Activated T-cell treated with anti-CD3 and anti-CD28 coated beads for 48 hours (primary cell): ENCODE data around the gene GCN1.

Experiments
- DNase-seq: peaks from one replicate; pipeline ENCODE4 v3.0.0-alpha.2; 2020; ENCODE audit warnings: low read depth

Gene GCN1

DNA sequence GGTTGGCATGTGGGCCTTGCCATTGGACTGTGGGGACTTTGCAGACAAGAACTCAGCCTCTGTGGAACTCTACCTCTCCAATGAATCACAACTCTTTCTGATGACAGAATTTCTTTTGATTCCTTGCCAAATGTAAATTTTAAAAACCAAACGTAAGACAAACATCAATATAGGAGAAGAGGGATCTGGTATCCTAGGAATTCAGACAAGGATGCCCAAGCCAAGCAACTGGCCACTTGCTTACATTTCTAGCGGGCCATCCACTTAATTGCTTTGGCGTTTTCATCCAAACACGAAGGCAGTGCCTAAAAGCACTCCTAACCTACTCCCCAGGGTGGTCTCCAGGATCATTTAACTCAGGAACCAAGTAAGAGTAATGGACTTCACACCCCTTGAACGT, 54.6 kb downstream of the GCN1 start:
- DNase-seq: no peak

DNA sequence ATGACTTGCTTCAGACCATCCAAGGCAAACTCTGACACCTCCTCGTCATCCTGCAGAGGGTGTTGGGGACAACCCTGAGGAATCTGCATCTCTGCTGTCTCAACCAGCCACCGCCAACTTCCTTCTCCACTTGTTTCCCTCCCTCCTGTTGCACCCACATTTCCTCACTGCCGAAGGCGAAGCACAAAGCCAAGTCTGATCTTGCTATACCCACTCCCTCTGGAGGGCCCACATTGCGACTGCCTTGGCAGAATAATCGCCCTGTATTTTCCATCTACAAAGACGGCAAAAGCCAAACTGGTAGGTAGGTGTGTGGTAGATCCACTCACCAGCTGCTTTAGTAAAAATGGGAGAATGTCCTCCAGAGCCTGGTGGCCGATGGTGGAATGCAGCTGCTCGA, 56.1 kb downstream of the GCN1 start:
- DNase-seq: no peak

DNA sequence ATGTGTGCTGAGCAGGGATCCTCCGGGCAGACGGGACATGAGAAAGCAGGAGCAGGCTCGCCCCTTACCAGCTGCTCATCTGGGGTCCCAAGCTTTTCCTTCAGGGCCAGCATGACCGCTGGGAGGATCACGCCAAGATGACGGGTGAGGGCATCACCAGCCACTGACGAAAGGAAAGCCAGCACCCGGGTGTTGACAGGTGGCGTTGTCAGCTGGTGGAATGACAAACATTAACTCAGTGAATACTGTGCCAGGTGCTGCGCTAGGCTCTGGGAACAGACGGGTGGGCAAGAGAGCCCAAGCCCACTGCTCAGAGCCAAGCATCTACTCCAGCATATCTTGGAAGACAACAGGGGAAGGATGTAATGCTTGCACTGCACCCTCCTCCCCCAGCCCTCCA, 56.7 kb downstream of the GCN1 start:
- DNase-seq: no peak

DNA sequence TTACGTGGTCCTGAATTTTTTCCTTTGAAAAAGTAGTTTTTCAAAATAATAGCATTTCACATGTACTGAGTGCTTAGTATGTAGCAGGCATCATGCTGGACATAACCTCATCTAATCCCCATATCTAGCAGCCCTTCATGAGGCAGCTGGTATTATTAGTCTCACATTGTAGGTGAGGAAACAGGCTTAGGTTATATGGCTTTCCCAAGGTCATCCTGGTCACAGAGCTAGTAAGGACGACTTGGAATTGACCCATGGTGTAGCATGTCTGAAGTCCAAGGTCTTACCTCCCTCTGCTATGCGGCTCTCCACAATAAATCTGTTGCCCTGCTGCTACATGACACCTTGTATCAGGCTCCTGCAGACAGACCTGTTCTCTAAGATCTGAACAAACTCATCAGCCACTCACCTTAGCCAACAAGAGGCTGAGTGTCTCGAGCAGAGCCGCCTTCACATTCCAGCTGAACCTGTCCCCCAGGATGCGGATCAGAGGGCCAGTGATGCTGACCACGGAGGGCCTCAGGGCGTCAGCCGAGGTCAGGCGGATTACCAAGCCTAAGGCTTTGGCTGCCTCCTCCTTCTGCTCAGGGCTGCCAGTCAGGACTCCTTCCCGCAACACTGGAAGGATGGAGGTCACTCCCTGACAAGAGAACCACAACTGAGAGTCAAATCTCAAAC, 58.3 kb downstream of the GCN1 start:
- DNase-seq: no peak

DNA sequence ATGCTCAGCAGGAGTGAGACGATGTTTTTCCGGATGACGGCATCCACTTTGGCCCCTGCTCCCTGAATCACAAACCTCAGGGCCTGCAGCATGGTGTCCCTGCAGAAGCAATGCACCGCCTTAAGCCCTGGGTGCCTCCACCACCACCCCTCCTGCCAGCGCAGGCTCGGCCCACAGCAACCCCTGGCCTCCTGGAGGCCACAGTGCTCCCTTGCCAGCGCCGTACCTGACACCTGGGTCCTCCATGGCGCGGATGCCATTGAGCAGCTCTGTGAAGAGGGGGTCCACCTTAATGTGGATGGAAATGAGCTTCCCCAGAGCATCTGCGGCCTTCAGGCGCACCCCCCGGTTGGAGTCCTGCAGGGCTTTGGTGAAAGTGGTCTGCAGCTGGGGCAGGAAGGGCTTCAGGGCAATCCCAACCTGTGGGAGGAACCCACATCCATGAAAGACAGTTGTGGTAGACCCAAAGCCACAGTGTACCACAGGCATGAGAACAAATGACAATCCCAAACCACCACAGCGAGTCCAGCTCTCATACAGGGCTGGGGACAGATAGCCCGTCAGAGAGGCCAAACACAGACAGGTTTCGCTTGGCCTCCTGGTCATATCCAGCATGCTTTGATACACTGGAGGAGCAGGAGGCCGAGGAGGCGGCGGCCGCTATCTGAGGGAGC, 60.1 kb downstream of the GCN1 start:
- DNase-seq: no peak

DNA sequence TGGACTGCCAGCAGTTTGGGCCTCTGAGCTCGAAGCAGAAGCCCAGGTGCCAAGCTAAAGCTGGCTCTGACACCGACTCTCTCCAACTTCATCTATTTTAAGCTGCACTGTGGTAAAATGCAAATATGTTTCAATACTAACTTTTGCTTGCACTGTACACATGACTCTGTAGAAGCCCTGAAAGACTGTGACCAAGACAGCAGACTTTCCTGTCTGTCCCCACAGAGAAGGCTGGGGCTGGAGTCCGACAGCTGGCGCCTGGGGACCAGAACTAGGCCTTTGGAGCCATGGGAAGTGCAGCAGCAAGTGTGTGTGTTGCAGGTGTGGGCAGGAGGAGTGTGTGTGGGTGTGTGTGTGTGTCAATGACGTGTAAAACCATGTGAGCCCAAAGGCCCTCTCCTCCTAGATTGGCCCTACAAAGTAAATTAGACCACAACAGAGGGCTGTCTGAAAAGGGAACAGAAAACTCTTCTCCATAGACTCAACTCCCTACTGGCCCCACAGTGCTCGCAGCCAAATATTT, 61.6 kb downstream of the GCN1 start:
- DNase-seq: no peak

DNA sequence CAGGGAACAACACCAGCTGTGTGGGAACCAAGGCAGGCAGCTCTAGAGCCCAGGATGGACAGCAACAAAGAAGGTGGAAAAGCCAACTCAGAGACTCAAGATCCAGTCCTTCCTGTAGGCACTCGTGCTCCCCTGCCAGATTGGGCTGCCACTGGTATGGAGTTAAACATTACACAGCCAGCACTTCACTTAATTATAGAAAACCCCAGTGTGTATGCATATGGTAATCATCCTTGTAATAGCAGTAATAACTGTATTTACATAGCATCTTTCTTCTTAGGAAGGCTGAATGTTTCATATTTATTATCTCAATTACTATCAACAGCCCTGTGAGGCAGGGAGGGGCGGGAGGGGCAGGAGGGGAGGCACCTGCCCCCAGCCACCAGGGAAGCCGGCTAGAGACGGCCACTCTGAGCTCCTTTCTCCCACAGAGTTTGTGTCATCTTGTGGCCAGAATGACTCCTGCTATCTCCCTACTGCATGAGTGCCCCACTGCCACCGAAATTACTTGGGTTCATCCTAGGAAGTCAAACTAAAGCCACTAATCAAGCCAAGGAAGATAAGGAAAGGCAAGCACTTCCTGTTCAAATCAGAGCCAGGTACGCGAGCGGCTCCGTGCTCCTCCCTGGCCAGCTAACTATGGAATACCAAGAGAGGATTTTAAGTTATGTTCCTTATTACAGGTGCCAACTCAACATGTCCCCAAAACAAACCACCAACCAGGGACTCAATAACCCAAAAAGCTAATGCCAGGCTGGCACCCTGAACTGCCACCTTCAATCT, 62.3 kb downstream of the GCN1 start:
- DNase-seq: no peak

DNA sequence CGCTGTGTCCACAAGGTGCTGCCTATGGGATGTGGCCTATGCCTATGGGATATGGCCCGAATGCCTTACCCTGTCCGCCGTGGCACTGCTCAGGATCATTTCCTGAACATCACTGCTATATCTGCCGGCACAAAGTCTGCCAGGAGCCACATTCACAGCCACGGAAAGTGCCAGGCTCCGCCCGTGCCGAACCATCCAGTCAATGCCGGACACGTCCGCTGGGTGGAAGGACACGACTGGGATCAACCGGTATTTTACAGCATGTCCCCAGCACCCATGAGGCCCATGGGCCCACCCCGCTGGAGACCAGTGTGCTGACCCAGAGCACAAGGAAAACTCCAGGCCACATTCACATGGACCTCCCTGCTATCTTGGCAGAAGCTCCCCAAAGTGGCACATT, 63.4 kb downstream of the GCN1 start:
- DNase-seq: no peak

DNA sequence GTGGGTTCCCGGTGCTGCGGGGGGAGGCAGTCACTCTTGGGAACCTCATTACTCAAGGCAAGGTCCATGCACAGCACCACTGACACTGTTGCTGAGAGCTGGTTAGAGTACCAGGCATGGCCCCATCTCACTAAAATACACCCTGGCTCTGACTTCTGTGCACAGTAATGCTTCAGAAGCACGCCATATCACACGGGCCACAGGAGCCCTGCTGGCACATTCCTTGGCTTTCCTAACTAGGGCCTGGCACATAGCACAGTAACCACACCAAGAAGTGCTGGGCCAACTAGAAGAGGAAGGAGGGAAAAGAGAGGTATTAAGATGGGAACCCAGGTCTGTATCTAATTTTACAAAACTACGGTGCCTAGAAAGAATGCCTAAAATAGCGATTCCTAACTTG, 64.5 kb downstream of the GCN1 start:
- DNase-seq: no peak

DNA sequence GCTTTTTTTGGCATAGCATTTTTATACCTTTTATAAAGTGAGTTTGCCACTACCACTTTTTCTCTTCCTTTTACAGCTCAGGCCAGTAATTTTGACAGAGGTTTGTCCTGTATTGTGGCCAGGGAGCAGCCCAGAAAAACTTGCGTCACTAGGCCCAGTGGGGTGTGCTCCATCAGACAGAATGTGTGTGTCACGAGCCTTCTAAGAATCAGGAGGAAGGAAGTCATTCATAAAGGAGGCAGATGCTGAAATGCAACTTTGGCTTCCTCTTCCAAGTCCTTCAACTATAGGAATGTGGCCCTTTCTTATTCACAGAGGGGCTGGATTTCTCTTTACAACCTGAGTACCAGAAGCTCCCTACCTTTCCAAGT, 67.9 kb downstream of the GCN1 start:
- no peak for DNase-seq

DNA sequence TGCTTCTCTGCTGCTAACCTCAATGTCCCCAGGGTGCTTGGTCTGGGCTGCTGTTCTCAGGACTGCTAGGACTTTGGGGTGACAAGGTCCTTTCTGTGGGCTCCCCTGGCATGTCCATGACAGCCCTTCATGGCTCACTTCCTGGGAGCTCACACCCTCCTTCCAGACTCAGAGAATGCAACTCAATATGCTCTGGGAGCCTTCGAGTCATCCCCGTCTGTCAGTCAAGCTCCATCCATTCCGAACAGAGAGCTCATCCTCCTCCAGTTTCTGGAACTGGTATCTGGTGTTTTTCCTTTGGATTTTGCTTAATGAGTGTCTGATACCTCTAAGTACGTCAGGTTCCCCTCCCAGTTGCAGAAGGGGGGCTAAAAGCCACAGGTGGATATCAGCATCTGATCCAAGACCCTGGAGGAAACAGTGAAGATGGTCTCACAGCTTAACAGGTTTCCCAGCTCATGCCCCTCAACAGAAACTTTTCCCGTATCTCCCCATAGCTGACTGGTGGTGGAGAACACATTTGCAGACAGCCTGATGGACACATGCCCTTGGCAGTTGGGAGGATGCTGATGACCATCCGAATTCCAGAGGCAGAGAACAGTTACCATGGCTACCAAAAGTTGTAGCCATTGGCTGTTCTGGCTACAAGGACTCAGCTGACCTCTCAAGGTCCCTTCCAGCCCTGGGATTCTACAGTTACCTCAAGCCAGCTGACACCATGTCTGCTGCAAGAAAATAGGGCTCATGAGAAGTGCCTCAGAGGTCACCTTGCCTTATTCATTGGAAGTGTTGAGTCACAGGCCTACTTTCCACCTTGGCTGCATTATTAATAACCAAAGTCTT, 68.5 kb downstream of the GCN1 start:
- DNase-seq: no peak

DNA sequence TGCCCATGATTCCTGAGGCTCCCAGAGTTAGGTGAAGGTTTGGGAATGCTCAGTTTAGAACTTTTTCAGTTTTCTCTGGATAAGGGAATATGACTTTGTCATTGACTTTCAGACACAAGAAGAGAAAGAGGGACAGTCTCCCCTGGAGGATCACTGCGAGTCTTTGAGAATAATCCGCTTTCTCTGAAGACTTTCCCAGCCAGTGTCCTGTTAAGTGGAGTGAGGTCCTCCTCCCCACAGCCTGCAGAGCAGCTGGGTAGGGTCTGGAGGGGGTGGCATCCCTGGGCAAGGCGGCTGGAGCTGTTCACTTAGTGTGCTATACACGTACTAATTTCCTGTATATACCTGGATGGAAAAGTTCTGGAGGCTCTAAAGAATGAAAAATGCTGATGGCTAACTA, 69.5 kb downstream of the GCN1 start:
- no peak for DNase-seq

DNA sequence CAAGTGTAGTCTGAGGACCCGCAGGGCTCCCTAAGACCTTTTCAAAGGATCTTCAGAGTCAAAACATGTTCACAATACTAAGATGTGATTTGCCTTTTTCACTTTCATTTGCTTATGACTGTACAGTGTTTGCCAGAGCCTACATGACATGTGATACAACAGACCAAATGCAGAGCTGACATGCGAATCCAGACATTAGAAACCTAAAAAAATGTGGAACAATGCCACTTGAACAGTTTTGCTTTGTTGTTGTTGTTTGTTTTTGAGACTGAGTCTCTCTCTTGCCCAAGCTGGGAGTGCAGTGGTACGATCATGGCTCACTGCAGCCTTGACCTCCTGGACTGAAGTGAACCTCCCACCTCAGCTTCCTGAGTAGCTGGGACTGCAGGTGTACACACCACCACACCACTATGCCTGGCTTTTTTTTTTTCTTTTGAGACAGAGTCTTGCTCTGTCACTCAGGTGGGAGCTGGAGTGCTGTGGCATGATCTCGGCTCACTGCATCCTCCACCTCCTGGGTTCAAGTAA, 72.7 kb downstream of the GCN1 start:
- no peak for DNase-seq

DNA sequence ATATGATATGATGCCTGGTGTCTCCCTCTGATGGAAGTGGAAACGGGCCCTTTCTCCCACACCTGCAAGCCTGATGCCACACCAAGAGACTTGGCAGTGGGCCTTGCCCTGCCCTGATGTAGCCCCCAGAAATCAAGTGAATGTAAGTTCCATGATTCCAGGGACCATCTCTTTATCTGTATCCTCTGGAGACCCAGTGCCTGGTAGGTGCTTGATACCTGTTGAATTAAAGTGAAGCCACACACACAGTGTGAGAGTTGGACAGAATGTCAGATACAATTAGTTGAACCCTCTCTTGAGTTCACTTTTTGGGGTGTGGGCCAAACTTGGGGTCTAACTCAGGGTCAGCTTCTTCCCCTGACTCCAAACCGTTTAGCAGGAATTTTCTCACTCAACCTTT, 73.2 kb downstream of the GCN1 start:
- no peak for DNase-seq

DNA sequence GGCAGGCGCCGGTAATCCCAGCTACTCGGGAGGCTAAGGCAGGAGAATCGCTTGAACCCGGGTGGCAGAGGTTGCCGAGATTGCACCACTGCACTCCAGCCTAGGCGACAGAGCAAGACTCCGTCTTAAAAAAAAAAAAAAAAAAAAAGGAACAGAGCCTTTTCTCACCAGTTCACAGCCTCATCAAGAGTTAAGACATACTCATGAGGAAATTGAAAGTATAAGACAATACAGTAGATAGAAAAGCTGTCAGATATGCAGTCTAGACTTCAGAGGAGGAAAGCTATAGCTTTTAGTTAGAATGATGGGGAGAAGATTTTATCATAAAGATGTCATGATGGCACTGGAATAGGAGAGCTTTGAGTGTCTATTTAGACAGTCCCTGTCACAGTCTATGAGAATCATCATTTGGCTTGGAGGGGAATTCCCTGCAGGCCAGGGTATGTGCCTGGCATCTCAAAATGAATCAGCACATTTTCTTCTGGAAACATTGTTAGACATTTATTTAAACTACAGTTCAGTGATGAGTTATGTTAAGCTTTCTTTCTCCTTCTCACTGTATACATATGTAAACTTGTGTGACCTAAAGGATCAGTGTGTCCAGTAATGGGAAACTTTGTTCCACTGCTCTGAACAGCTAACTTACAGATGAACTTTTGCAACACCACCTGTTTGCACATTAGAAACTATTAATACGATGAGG, 75.1 kb downstream of the GCN1 start:
- no peak for DNase-seq

DNA sequence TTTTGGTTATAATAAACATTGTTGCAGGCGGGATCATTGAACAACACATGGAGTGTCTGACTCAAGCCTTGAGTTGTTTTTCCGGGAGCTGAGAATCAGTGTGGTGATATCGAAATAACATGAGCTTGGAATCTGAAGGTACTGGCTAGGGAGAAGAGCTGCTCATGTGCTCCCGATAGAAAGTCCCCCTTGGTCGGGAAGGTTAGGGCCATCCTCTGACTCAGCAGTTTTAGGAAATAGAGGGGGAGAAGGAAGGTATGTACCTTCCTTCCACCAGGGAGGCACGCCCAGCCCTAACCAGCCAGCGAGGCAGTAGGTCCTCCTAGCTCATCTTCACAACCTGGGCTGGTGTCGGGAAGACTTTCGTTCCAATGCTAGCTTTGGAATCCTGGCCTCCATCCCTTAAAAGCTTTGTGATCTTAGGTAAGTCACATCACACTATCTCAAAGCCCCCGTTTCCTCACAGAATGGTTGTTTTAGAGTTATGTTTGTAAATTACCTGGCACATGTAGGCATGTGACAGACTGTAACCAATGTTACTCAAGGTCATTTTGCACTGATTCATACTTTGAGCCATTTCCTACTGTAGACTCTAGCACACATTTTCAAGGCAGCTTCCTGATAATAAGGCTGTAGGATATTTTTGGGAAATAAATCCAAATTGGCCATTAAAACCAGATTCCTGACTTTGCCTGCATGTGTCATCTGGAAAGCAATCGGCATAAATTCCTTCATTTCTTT, 76.0 kb downstream of the GCN1 start:
- DNase-seq: no peak

DNA sequence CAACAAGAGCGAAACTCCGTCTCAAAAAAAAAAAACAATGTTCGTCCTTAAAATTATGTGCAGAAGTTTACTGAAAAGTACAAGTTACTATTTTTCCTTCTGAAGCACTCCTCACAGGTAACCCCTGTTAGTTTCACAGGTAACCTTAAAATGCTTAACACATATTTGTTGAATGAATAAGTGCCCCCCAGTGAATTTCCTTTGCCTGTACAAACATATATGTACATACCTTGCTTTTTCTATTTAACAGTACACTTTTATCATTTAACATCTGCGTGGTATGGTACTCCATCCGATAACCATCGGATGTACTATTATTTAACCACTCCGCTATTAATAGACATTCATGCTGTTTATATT, 76.6 kb downstream of the GCN1 start:
- no peak for DNase-seq

DNA sequence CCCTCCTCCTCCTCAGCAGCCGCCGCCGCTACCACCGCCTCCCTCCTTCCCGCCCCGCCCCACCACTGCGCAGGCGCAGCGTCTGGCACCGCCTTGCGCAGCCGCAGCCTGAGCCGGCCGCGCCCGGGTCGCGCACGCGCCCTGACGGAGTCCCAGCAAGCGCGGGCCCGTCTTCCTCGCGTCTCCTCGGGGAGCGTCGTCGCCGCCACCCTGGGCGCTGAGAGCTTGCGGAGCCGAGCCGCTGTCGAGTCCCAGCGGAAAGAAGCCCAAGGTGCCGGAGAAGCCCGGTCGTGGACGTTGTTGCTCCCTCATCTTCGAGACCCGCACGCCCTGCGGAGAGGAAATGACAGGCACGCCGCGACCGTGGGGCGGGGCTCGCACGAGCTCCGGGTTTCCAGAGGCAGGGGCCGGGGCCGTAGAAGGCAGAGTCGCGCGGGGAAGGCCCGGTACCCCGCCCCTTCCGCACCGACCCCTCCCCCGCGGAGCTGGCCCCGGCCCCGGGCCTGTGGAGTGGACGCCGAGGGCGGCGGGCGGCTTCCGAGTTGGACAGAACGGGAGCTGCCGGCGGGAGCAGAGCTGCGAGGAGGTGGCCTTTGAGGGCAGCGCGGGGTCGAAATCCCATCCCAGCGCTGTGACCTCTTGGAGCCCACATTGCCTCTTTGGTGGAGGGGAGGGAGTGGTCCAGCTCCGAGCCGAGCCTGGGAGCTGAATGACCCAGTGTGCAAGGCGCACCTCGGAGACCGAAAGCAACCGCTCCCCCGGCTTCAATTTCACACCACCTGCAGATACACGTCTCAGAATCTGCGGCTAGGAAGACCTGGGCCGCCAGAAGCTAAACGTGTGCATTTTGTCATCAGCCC, 77.5 kb downstream of the GCN1 start:
- DNase-seq: peak; percentile 99

DNA sequence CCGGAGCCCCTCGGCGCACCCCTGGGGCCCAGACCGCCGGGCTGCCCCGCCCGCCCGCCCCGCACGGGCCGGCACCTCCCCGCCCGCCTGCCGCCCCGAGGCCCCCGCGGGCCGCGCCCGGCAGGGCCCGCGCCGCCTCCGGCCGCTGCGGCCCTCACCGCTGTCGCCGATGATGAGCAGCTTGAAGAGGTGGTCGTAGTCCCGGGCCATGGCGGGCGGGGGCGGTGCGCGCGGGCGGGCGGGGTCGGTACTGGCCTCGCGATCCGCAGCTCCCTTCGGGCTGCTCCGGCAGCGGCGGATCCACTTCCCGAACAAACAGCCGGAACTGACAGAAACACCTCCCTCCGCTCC, 78.1 kb downstream of the GCN1 start, which contains the start of gene RAB35:
RAB35 (minus strand) TSS at position 313 of the 351 bp plus-strand sequence; CDS start at position 210, 103 bp downstream.
- DNase-seq: no peak
